AG04450 (cell line): ENCODE results near the gene PACSIN2. TPM values are rescaled to one million over a fixed set of nuclear protein-coding genes. Genes with fewer than 3 reads are reported as not detected.

Source experiments
- CTCF ChIA-PET: fragments of 300-600, 350-600 bp; formaldehyde crosslinking; extraction: SDS; loops from one replicate; lab custom pipeline; 2022; ENCODE audit warnings: antibody characterized with exemption, inconsistent platforms; lab: Charles Lee
- POLR2A ChIA-PET: fragments of 350-600 bp; formaldehyde crosslinking; extraction: SDS; loops from one replicate; lab custom pipeline; 2021; ENCODE audit warnings: antibody characterized with exemption, inconsistent platforms; lab: Yijun Ruan, JAX
- DNase-seq: peaks from one replicate; pipeline ENCODE4 v3.0.0-alpha.2; 2011; ENCODE audit warnings: low read depth, low spot score
- H3K27ac ChIP-seq: one replicate; pipeline ENCODE4 v1.5.1; 2012; ENCODE audit warnings: low read depth, low read length, control low read depth
- H3K27me3 ChIP-seq: one replicate; pipeline ENCODE4 v1.6.0; 2012; ENCODE audit warnings: low read length; ENCODE audit not compliant: control insufficient read depth, insufficient read depth
- H3K4me3 ChIP-seq: 2 replicates; pipeline ENCODE4 v1.5.1; 2011; ENCODE audit warnings: mild to moderate bottlenecking, low read depth, low read length, control low read depth
- H3K9me3 ChIP-seq: 2 replicates; pipeline ENCODE4 v1.5.1; 2012; ENCODE audit warnings: low read length; ENCODE audit not compliant: control insufficient read depth, insufficient read depth
- polyA plus RNA-seq: library from polyadenylated mRNA; depleted of rRNA; stranded (reverse); fragments of >200 nt; gene quantifications from 2 replicates; pipeline ENCODE4 v1.2.3, GENCODE V29; 2011
- TF ChIP-seq, protein P1 (sequence below): IDR thresholded peaks from 2 replicates; pipeline ENCODE4 v1.5.1; 2011; ENCODE audit warnings: low read depth, low read length, control low read depth, inconsistent platforms

Gene PACSIN2
- polyA plus RNA-seq, 1 experiment, result 59.6 TPM

DNA sequence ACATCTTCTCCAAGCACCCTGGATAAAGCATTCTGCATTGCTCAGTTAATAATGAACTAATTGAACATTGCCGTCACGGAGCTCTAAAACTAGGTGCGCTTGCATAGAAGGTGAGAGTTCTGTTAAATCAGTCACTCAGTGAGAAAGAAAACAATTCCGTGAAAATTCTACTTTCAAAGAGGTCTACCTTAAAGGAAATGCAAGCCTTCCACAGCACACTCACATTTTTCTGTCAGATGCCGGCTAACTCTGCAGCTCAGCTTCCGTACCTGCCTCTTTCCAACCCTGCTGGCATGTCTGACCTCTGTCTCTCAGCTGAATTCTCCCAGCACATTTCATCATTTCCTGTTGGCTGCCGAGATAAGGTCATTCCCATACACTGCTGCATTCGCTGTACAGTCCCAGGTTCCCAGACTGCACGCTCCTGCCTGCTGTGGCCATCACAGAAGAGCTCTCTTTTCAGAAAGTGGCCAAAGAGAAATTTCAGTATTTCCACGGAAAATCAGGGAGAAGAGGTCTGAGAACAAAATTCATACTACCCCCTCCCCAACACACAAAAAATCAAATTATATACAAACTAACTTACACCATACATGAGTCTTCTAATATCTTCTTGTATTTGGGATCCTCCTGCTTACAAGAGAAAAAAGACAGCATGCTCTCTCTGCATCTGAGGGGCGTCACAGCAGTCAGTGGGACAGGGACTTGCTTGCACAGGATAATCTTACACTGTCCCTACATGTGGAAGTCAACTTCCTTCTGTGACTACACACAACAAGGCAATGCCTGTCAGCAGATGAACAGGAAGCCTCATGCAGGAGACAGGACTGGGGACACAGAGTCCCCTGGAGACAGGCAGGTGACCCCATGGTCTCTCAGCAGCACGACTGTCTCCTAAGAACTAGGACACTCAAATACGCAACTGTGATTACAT lies 55.1 kb downstream of the PACSIN2 start:
- DNase-seq, result peak; percentile 48
- ChIA-PET POLR2A (interaction anchor here (0.8 kb wide), 1 partner anchor 18 kb away, joined by 3 read pairs; no protein-coding TSS in a partner anchor), CTCF (no interaction called here)
- Histone ChIP-seq H3K9me3 (no peaks in the 10 kb centered on the region), H3K4me3 (peak overlapping the region; percentile 3; the same call in 1 of the 2 replicates), H3K27ac (peak overlapping the region; percentile 59), H3K27me3 (no peaks in the 10 kb centered on the region)
- TF ChIP-seq, protein P1, sequence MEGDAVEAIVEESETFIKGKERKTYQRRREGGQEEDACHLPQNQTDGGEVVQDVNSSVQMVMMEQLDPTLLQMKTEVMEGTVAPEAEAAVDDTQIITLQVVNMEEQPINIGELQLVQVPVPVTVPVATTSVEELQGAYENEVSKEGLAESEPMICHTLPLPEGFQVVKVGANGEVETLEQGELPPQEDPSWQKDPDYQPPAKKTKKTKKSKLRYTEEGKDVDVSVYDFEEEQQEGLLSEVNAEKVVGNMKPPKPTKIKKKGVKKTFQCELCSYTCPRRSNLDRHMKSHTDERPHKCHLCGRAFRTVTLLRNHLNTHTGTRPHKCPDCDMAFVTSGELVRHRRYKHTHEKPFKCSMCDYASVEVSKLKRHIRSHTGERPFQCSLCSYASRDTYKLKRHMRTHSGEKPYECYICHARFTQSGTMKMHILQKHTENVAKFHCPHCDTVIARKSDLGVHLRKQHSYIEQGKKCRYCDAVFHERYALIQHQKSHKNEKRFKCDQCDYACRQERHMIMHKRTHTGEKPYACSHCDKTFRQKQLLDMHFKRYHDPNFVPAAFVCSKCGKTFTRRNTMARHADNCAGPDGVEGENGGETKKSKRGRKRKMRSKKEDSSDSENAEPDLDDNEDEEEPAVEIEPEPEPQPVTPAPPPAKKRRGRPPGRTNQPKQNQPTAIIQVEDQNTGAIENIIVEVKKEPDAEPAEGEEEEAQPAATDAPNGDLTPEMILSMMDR, result no peak

GRCh38 chr22:42958937-42959336 lies 56.0 kb downstream of the PACSIN2 start:
- Histone ChIP-seq H3K27me3 (no peaks in the 10 kb centered on the region), H3K27ac (no peak overlapping the region), H3K9me3 (no peaks in the 10 kb centered on the region), H3K4me3 (no peak overlapping the region)
- ChIA-PET POLR2A (no interaction called here), CTCF (no interaction called here)
- TF ChIP-seq, protein P1, result no peak
- DNase-seq, result no peak

GRCh38 chr22:42957958-42958357 lies 57.0 kb downstream of the PACSIN2 start:
- CTCF ChIA-PET, result interaction anchor here (0.7 kb wide), 1 partner anchor 32 kb away, joined by 3 read pairs; no protein-coding TSS in a partner anchor

GRCh38 chr22:42957544-42957943 lies 57.4 kb downstream of the PACSIN2 start:
- Histone ChIP-seq H3K4me3 (no peak overlapping the region), H3K27me3 (no peaks in the 10 kb centered on the region), H3K27ac (no peak overlapping the region), H3K9me3 (no peaks in the 10 kb centered on the region)
- POLR2A ChIA-PET, result no interaction called here
- no peak for DNase-seq
- CTCF ChIA-PET, result interaction anchor here (0.7 kb wide), 1 partner anchor 32 kb away, joined by 3 read pairs; no protein-coding TSS in a partner anchor
- TF ChIP-seq, protein P1, result no peak

More at GRCh38 chr22:42957958-42958357, 57.0 kb downstream of the PACSIN2 start:
- TF ChIP-seq, protein P1, result no peak
- H3K4me3 ChIP-seq, result no peak overlapping the region
- no peaks in the 10 kb centered on the region for H3K9me3 ChIP-seq
- H3K27me3 ChIP-seq, result no peaks in the 10 kb centered on the region
- no peak overlapping the region for H3K27ac ChIP-seq
- DNase-seq, result no peak
- POLR2A ChIA-PET, result no interaction called here

- DNase-seq, result no peak
- CTCF ChIA-PET, result no interaction called here
- Histone ChIP-seq H3K27me3 (no peaks in the 10 kb centered on the region), H3K27ac (no peak overlapping the region), H3K4me3 (no peak overlapping the region), H3K9me3 (no peaks in the 10 kb centered on the region; the same call in 1 of the 2 replicates)
- POLR2A ChIA-PET, result no interaction called here
- TF ChIP-seq, protein P1, result no peak
Observed at GRCh38 chr22:42955848-42956247, 59.1 kb downstream of the PACSIN2 start.
